Calu3 (cell line): ENCODE results near the gene ELMO1. TPM values are rescaled to one million over a fixed set of nuclear protein-coding genes. Genes with fewer than 3 reads are reported as not detected.

ENCODE experiments used
- BruUV-seq: library from RNA; stranded (reverse); fragments of 400-500 nt; replicated peaks from 2 replicates; lab custom pipeline; 2021; lab: Mats Ljungman, UMichigan
- CTCF ChIA-PET: fragments of 300-600 bp; sonication (Branson Sonifier 250); formaldehyde crosslinking; loops from one replicate; lab custom pipeline; 2022; ENCODE audit warnings: antibody characterized with exemption; lab: Charles Lee
- DNase-seq: peaks from one replicate; pipeline ENCODE4 v3.0.0; 2022
- H3K27ac Mint-ChIP-seq: one replicate; pipeline ENCODE4 v1.8.0; 2022; ENCODE audit warnings: mixed read lengths; ENCODE audit not compliant: unreplicated experiment
- H3K27me3 Mint-ChIP-seq: one replicate; pipeline ENCODE4 v1.8.0; 2022; ENCODE audit warnings: mixed read lengths; ENCODE audit not compliant: unreplicated experiment
- H3K36me3 Mint-ChIP-seq: one replicate; pipeline ENCODE4 v1.8.0; 2022; ENCODE audit warnings: mild to moderate bottlenecking, moderate library complexity, mixed read lengths; ENCODE audit not compliant: insufficient read depth, unreplicated experiment
- H3K4me1 Mint-ChIP-seq: one replicate; pipeline ENCODE4 v1.8.0; 2022; ENCODE audit warnings: mild to moderate bottlenecking, low read depth, mixed read lengths; ENCODE audit not compliant: unreplicated experiment
- H3K4me3 Mint-ChIP-seq: one replicate; pipeline ENCODE4 v1.8.0; 2022; ENCODE audit warnings: mild to moderate bottlenecking, low read depth, moderate library complexity, mixed read lengths; ENCODE audit not compliant: unreplicated experiment
- H3K9me3 Mint-ChIP-seq: one replicate; pipeline ENCODE4 v1.8.0; 2022; ENCODE audit warnings: low read depth, mixed read lengths; ENCODE audit not compliant: unreplicated experiment
- intact Hi-C: fragments of 100-400 bp; cut with micrococcal nuclease; formaldehyde crosslinking; loops from one replicate; pipeline ENCODE4 v1.10.0; 2022; ENCODE audit not compliant: unreplicated experiment
- total RNA-seq: library from RNA; stranded (reverse); gene quantifications from 2 replicates; pipeline ENCODE4 v1.2.3, GENCODE V29; 2022
- TF ChIP-seq, protein P1 (sequence below): fragments of 200-600 bp; IDR thresholded peaks from one replicate; pipeline ENCODE4 v1.8.0; 2022; ENCODE audit warnings: antibody characterized with exemption; ENCODE audit not compliant: unreplicated experiment

The ELMO1 gene
- total RNA-seq, 1 experiment from 2014 or later, result not detected

DNA sequence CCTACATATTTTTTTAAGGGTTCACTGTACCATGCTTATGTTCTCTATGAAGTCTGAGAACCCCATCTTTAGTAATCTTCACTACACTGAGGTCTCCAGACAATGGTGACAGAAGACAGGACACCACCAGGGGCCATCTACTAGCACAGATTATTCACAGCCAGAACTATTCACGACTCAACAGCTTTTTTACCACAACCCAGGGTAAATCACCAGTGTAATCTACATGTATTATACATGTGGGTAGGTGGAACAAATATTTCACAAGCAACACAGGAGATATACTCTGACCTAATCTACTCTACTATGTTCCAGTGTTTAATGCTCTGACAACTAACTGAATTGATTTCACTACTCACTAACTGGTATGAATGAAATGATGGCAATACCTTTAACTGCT, 136.1 kb downstream of the ELMO1 start:
- TF ChIP-seq, protein P1, sequence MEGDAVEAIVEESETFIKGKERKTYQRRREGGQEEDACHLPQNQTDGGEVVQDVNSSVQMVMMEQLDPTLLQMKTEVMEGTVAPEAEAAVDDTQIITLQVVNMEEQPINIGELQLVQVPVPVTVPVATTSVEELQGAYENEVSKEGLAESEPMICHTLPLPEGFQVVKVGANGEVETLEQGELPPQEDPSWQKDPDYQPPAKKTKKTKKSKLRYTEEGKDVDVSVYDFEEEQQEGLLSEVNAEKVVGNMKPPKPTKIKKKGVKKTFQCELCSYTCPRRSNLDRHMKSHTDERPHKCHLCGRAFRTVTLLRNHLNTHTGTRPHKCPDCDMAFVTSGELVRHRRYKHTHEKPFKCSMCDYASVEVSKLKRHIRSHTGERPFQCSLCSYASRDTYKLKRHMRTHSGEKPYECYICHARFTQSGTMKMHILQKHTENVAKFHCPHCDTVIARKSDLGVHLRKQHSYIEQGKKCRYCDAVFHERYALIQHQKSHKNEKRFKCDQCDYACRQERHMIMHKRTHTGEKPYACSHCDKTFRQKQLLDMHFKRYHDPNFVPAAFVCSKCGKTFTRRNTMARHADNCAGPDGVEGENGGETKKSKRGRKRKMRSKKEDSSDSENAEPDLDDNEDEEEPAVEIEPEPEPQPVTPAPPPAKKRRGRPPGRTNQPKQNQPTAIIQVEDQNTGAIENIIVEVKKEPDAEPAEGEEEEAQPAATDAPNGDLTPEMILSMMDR, result no peak
- H3K27ac Mint-ChIP-seq, result no peak overlapping the region
- peaks cover 16% of the 10 kb centered on the region for H3K27me3 Mint-ChIP-seq
- peaks cover 13% of the 10 kb centered on the region for H3K9me3 Mint-ChIP-seq
- BruUV-seq, result no TSS peak
- H3K36me3 Mint-ChIP-seq, result no peaks in the 10 kb centered on the region
- CTCF ChIA-PET, result no interaction called here
- no peak for DNase-seq
- no peaks in the 10 kb centered on the region for H3K4me1 Mint-ChIP-seq
- intact Hi-C loops, result no loop called here
- H3K4me3 Mint-ChIP-seq, result no peak overlapping the region

DNA sequence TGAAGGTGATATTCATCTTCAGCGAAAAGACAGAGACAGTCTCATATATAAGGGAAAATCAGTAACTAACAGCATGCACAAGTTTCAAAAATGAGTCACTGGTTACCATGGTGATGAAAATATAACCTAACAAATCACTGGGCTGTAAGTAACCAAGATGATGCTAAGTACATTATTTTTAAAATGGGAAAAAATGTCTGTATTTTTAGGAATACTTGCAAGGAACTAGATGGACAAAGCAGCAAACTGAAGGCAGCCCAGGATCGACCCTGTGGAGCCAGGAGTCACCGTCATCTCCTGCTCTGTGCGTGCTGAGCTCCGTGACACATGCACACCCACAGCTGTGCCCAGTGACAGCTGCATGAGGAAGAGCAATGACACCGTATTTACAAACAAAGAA, 137.3 kb downstream of the ELMO1 start:
- Mint-ChIP-seq H3K36me3 (no peaks in the 10 kb centered on the region), H3K4me1 (no peaks in the 10 kb centered on the region), H3K4me3 (no peak overlapping the region), H3K9me3 (peaks cover 8% of the 10 kb centered on the region), H3K27ac (no peak overlapping the region), H3K27me3 (peaks cover 22% of the 10 kb centered on the region)
- no peak for DNase-seq
- TF ChIP-seq, protein P1, result no peak
- CTCF ChIA-PET, result no interaction called here
- BruUV-seq, result no TSS peak
- intact Hi-C loops, result no loop called here

DNA sequence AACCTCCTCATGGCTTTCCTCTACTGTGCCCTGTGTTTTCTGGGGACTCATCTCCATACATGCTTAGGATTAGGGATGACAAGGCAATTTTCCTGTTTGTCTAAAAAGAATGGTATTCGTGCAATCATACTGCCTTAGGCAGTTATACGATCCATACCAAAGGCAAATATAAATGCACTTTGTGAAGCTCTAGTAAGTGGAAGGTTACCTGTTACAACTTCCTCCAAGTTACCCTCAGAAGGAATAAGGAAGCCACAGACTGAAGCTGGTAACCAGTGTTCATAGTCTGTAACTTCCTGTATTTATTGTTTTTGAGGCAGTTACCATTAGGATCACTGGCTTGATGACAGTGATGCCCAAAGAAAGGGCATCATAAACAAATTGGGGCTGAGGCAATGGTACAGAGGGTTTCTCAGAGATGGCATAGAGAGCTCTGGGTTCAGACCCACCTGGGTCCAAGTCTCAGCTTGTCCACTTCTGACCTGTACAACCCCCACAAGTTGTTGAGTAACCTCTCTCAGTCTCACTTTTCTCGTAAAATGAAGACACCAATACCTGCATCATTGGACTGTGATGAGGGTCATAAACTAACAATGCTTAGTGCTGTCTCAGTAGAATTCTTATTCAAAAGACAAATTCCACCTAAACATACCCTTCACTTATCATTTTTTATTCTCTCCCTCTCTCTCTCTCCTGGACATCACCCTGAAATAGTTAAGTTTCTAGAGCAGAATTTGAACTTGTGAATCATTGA, 138.2 kb downstream of the ELMO1 start:
- Mint-ChIP-seq H3K4me3 (no peak overlapping the region), H3K27me3 (peaks cover 22% of the 10 kb centered on the region), H3K36me3 (no peaks in the 10 kb centered on the region), H3K27ac (no peak overlapping the region), H3K4me1 (no peaks in the 10 kb centered on the region), H3K9me3 (peaks cover 8% of the 10 kb centered on the region)
- CTCF ChIA-PET, result no interaction called here
- TF ChIP-seq, protein P1, result no peak
- BruUV-seq, result no TSS peak
- intact Hi-C loops, result no loop called here
- no peak for DNase-seq

DNA sequence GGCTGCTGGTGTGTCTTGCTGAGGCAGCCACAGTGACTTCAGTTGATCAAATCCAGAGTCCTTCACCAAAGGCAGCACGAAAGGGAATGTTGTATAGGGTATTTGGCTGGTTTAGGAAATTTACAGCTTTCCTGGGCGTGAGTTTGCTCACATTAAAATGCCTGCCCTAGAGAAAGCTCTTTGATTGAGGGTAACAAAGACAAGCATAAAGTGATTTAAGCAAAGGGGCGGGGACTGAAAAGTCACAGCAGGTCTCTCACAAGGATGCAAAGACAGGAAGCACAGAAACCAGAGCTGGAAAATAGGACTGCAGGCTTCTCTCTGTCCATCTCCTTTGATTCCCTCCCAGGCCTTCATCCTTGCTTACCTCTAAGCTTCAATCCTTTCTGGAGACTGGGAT, 139.2 kb downstream of the ELMO1 start:
- H3K36me3 Mint-ChIP-seq, result no peaks in the 10 kb centered on the region
- no peaks in the 10 kb centered on the region for H3K4me1 Mint-ChIP-seq
- H3K27me3 Mint-ChIP-seq, result peaks cover 24% of the 10 kb centered on the region
- no peak overlapping the region for H3K4me3 Mint-ChIP-seq
- CTCF ChIA-PET, result interaction anchor here (0.6 to 0.8 kb wide), 2 partner anchors 13 to 15 kb away, joined by 3 read pairs; no protein-coding TSS in a partner anchor
- intact Hi-C loops, result no loop called here
- TF ChIP-seq, protein P1, result no peak
- peaks cover 8% of the 10 kb centered on the region for H3K9me3 Mint-ChIP-seq
- H3K27ac Mint-ChIP-seq, result no peak overlapping the region
- BruUV-seq, result no TSS peak
- DNase-seq, result no peak
